HG03280 (cell line): ENCODE measurements around the gene PWWP2B.

ENCODE experiments used
- ATAC-seq: cut with Tn5 transposase; IDR thresholded peaks from one replicate; pipeline ENCODE4 v1.9.1; 2021; ENCODE audit warnings: mild to moderate bottlenecking, moderate library complexity; ENCODE audit not compliant: unreplicated experiment

The PWWP2B gene

GRCh38 chr10:132444877-132445351 lies 47.9 kb downstream of the PWWP2B start:
- no peak for ATAC-seq

- no peak for ATAC-seq
Observed at GRCh38 chr10:132445516-132446194, 48.7 kb downstream of the PWWP2B start.

GRCh38 chr10:132446195-132446581 lies 49.2 kb downstream of the PWWP2B start:
- ATAC-seq: no peak

- ATAC-seq: no peak
Observed at GRCh38 chr10:132446661-132447445, 49.9 kb downstream of the PWWP2B start.

- ATAC-seq: no peak
Observed at GRCh38 chr10:132447446-132448247, 50.6 kb downstream of the PWWP2B start.

GRCh38 chr10:132448248-132448731 lies 51.3 kb downstream of the PWWP2B start:
- ATAC-seq: no peak

- ATAC-seq: no peak
Observed at GRCh38 chr10:132449051-132449810, 52.2 kb downstream of the PWWP2B start.

- no peak for ATAC-seq
Observed at GRCh38 chr10:132449811-132450181, 52.8 kb downstream of the PWWP2B start.

- no peak for ATAC-seq
Observed at GRCh38 chr10:132450466-132450824, 53.4 kb downstream of the PWWP2B start.

- no peak for ATAC-seq
Observed at GRCh38 chr10:132450825-132451505, 54.0 kb downstream of the PWWP2B start.

- no peak for ATAC-seq
Observed at GRCh38 chr10:132451506-132452215, 54.7 kb downstream of the PWWP2B start.

- no peak for ATAC-seq
Observed at GRCh38 chr10:132452216-132452650, 55.2 kb downstream of the PWWP2B start.

- ATAC-seq: peak; percentile 79
Observed at GRCh38 chr10:132452651-132453469, 55.9 kb downstream of the PWWP2B start.

GRCh38 chr10:132453470-132453861 lies 56.5 kb downstream of the PWWP2B start:
- ATAC-seq: peak; percentile 5

- no peak for ATAC-seq
Observed at GRCh38 chr10:132454296-132455198, 57.5 kb downstream of the PWWP2B start.

- no peak for ATAC-seq
Observed at GRCh38 chr10:132455441-132455971, 58.5 kb downstream of the PWWP2B start.
